GM12892 (cell line): ENCODE results near the gene FAM136A.
"Not testable (repeated sequence)": the region's sequence is repeated elsewhere in the genome, so short reads cannot be mapped to it uniquely, and the experiment has no call there.

Experiments
- POLR2A ChIP-seq: IDR thresholded peaks from 2 replicates; pipeline ENCODE4 v1.6.1; 2011; ENCODE audit warnings: low read depth, low read length, control low read depth
- POLR2AphosphoS5 ChIP-seq: IDR thresholded peaks from 2 replicates; pipeline ENCODE4 v1.6.1; 2011; ENCODE audit warnings: low read depth, low read length, control low read depth

DNA sequence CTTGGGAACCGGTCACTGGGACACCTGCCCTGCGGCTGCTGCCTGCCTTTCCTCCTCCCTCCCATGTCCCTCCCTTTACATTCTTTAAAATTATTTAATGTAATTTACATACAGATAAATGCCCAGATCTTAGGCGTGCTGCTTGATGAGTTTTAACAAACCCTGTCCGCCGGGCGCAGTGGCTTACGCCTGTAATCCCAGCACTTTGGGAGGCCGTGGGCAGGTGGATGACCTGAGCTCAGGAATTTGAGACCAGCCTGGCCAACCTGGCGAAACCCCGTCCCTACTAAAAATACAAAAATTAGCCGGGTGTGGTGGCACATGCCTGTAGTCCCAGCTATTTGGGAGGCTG is 304 bp upstream of the FAM136A start:
- not testable (repeated sequence) for TF ChIP-seq POLR2A, POLR2AphosphoS5
